Hippocampal formation (tissue), 2 donors: ENCODE data around the gene CPLX1.

Experiments
- DNase-seq, 2 donors: peaks; one replicate each; lab custom pipeline; 2025; lab: John Stamatoyannopoulos, UW

Gene CPLX1

DNA sequence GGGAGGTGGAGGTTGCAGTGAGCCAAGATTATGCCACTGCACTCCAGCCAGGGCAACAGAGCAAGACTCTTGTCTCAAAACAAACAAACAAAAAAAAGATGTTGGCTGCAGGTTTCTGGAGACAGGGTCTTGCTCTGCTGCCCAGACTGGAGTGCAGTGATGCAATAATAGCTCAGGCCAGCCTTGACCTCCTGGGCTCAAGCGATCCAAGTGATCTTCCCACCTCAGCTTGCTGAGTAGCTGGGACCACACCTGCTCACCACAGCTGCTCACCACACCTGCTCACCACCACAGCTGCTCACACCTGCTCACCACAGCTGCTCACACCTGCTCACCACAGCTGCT is 29.9 kb upstream of the CPLX1 start:
- DNase-seq = no peak

DNA sequence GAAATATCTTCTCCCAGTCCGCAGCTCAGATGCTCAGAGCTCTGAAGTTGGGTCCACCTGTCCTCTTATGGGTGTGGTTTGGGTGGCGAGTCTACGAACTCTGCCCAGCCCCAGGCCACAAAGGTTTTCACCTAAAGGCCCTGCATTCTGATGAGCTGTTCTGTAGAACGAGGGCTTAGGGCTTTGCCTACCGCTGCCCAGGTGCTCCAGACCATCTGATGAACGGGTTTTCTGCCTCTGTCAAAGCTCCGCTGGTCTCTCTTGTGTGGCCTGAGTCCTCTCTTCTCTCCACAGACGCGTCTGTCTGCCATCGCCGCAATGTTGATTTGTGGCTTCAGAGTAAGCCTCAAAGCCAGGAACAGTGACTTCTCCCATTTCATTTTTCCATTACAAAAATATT is 28.4 kb upstream of the CPLX1 start:
- DNase-seq = no peak

DNA sequence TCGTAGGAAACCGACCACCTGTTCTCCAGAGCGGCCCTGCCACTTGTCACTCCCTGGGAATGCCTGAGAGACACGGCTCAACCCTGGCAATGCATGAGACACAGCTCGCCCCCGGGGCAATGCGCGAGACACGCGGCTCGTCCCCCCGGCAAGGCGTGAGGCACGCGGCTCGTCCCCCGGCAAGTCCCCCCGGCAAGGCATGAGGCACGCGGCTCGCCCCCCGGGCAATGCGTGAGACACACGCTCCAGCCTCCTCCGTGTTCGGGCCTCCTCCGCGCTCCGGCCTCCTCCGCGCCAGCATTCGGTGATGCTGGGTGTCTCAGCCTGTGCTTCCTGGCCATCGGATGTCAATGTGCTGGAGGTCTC is 27.5 kb upstream of the CPLX1 start:
- DNase-seq = no peak

DNA sequence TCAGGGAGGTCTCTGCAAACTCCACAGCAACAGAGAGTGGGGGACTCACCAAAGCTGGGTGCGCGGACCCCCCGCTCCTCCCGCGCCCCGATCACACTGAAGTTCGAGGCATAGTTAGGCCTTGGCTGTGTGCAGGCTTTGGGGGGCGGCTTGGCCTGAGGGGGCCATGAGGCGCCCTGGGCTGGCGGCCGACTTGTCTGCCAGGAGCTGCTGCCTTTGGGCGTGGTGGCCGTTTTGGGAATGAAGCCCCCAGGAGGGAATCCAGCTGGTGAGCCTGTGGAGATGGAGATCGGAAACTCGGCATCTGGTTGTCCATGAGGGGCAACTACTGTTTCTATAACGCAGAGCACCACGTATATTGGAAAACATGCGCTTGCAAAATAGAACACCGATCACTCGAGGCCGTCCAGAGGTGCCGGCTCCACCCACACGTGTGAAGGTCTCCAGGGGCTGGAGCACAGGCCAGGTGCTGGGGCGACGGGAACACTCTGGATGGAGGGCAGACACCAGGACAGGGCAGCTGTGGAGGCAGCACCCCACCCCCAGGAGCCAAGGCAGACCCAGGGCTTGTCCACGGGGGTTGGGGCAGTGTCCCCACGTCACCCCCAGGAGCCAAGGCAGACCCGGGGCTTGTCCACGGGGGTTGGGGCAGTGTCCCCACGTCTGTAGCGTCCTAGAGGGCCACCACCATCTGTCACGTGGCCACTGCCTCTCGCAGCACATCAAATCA is 25.9 kb upstream of the CPLX1 start:
- no peak for DNase-seq

DNA sequence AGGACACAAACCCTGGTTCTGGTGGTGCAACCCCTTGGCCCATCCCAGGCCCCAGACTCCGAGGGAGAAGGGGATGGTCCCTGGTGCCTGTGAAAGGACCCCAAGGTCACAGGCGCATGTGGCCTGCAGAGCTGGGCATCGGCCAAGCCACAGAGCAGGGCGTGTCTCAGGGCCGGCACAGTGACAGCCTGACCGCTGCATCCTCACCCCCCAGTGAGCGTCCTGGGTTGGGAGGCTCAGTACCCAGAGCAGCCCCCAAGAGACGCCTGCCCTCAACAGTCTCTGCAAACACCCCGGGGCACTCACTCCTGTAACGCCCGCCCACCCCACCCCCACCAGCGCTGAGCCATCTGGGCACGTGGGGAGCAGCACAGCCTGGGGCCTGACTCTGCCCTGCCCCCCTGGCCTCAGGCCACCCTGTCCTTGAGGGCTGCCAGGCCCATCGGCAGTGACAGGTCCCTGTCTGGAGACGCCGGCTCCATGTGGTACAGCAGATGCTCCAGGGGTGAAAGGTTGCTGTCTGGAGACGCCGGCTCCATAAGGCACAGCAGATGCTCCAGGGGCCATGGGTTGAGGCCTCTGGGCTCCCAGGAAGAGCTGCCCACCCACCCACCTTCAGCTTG is 24.5 kb upstream of the CPLX1 start:
- no peak for DNase-seq

DNA sequence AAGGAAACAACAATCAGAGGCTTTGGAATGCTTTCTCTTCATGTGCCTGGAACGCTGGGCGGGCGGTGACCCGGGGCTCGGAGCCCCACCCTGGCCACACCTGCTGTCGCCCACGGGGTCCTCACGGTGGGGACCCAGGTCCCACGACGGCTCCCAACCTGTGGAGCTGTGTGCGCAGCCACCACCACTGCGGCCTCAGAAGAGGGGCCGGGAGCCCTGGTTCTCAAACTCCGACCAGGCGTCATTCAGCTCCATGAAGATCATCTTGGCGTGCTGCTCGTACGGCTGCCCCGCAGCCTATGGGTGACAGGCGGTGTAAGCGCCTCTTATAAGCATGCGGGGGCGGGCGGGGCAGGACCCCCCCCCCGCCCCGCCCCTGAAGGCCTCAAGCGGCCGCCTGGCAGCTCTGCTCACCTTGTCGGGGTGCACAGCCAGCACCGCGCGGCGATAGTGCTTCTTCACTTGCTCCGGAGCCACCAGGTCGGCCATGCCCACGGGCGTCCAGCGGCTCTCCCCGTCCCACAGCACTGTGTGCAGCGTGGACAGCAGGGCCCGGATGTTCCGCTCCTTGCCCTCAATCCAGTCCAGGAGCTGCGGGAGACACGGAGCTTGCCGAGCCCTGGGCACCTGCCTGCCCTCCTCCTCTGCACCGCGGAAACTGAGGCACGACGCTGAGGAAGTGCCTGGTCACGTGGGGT is 23.7 kb upstream of the CPLX1 start:
- no peak for DNase-seq

DNA sequence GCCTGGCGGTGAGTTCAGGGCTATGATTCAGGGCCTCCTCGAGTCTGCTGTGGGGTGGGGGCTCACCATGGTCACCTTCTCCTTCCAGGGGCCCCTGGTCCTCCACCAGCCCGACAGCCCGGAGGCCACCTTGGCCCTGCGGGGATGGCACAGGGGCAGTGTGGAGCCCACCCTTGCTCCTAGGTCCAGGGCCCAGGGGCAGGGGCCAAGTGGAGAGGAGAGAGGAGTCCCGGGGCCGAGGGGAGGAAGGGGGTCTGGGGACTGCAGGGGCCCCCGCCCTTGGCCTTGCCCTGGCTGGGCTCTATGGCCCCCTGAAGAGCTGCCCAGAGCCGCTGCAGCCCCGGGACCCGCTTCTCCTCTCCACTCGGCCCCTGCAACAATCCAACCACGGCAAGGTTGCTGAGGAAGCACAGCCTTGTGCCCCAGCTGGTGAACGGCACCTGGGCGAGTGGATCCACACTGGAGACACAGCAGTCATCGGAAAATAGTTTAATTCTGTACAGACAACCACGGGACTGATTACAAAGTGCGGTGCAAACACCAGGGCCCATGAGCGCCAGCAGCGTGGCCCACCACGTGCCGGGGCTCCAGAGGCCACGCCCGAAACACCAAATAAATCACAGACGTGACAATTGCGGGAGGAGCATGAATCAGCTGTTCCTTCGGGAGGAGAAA is 23.0 kb upstream of the CPLX1 start:
- no peak for DNase-seq

DNA sequence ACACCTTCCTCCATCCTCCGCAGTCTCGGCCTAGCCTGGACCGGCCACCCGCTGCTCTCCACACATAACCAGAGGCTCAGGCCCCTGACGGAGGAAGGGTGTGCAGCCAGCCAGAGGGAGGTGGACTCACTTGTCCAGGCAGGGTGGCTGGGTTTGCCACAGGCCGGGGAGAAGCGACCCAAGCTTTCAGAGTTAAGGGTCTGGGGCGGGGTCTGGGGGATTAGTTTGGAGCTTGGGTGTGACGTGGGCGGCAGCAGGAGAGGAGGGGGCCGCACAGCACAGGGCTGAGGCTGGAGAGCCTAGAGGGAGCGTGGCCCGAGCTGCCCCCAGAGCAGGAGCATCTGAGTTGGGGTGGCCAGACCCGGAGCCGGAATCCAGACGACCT is 22.4 kb upstream of the CPLX1 start:
- DNase-seq = no peak

DNA sequence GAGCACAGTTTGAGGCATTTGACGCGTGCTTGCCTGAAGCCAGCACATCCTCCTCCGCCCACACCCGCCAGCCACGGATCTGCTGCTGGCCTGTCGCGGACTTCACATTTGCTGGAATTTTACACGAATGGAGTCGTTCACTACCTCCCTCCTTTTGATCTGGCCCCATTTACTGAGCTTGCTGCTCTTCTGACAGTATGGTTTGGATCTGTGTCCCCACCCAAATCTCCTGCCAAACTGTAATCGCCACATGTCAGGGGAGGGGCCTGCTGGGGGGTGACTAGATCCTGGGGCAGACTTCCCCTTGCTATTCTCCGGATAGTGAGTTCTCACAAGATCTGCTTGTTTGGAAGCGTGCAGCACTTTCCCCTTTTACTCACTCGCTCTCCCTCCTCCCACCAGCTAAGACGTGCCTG is 19.9 kb upstream of the CPLX1 start:
- DNase-seq = no peak

DNA sequence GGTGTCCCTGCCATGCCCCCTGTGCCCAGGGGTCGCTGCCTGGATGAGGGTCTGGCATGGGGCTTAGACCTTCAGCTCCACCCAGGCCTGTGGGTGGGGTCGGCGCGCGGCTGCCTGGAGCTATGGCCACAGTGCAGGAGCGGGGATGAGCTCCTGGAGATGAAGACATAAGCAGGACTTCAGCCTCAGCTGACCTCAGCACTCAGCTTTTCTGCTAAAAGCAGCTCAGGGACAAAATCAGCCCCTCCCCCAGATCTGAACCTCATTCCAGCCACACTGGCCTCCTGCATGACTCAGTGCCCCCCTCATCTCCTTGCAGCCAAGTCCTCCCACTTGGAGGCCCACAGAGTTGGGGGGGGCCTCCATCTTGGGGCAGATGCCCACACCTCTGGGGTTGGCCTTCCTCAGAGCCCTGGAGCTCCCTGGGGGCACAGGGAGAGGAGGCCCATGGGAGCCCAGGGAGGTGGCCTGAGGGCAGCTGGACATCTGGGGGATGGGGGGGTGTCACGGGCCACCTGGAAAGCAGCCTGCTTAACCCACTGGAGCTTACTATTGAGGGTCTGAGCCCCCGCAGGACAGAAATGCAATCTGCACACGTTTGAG is 19.4 kb upstream of the CPLX1 start:
- DNase-seq = no peak

DNA sequence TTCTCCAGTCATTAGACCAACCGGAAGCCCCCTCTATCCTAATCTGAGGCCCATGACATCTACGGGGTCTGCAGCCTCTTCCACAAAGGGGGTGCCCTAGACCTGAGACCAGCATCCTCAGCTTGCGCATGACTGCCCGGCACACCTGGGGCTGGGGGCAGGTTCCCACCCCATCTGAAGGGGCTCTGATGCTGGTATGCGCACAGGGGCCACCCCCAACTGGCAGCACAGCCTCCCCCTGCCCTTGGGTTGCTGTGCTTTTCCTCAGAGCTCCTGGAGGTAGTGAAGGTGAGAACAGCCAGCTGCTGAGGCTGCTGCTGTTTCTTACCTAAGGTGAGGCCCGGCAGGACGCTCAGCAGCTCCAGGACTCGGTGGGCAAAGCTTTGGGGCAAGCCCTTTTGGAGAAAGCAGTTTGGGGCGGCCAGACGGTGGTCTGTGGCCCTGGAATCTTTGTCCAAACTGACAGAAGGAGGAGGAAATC is 18.9 kb upstream of the CPLX1 start:
- DNase-seq = no peak

DNA sequence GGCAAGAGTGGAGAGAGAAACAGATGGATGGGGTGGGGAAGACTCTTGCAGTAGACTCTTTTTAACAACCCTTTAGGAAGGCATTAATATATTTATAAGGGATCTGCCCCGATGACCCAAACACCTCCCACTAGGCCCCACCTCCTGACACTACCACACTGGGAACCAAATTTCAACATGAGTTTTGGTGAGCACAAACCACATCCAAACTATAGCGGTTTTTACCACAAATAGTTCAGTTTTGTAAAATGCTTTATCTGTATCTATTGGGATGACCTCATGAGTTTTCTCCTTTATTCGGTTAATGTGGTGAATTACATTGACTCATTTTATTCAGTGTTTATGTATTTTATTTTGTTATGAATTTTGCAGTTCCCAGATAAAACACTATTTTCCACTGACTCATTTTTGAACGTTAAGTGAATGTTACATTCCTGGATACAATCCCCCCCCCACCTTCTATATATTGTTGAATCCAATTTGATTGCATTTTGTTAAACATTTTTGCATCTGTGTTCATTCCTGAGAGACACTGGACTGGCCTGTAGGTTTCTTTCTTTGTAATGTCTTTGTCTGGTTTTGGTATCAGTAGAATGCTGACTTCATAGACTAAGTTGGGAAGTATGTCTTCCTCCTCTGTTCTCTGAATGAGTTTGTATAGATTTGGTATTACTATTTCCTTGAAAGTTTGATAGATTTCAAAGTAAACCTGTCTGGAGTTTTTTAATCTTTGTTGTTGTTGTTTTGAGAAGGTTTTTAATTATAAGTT is 13.9 kb upstream of the CPLX1 start:
- no peak for DNase-seq

DNA sequence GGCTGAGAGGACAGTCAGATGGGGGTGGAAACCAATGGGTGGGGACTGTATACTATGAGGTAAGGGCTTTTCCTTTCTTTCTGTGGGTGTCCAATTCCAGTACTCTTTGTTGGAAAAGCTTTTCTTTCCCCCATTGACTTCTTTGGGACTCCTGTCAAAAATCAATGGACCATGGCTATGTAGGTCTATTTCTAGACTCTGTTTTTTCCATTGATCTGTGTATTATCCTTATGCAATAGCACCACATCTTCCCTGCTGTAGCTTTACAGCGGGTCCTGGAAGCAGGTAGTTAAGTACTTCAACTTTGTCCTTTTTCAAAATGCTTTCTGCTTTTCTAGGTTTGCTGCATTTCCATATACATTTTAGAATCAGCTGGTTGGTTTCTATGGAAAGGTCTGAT is 11.8 kb upstream of the CPLX1 start:
- no peak for DNase-seq

DNA sequence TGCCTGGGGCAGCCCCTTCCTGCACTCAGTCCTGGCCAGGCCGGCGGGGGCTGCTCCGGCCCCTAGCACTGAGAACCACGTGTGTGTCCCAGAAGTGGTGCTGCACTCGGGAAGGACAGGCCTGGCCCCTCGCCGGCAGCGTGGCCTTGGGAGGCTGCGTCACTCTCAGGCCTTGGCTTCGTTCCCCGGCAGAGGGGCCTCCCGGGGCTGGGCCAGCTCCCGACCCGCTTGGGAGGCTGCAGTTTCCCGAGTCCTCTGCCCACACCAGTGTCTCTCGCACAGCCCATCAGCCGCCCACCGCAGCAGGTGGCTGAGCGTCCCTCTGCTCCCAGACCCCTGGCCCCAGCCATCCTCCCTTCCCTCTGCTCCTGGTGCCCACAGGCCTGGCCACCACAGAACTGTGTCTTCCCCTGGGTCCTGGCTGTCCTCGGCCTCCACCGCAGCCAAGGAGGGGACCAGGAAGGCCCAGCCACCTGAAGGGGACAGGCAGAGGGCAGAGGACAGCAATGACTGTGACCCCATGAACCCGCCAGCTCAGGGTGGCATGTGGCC is 10.9 kb upstream of the CPLX1 start:
- DNase-seq = no peak

DNA sequence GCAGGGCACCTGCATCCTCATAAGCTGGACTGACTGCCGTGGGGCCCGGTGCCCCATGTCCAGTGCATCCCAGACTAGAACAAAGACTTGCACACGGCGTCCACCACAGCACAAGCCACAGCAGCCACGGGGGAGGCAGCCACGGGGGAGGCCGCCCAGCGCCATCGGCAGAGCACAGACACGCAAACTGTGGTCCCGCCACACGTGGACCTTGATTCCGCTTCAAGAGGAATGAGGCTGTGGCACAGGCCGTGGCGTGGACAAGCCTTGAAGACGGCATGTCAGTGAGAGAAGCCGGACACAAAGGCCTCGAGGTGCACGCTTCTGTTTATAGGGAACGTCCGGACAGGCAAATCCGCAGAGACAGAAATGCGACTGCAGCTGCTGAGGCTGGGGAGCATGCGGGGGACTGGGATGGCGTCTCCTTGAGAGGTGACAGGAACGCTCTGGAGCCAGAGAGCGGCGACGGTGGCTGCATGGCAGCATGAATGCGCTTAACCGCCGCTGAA is 10.1 kb upstream of the CPLX1 start:
- DNase-seq = no peak

DNA sequence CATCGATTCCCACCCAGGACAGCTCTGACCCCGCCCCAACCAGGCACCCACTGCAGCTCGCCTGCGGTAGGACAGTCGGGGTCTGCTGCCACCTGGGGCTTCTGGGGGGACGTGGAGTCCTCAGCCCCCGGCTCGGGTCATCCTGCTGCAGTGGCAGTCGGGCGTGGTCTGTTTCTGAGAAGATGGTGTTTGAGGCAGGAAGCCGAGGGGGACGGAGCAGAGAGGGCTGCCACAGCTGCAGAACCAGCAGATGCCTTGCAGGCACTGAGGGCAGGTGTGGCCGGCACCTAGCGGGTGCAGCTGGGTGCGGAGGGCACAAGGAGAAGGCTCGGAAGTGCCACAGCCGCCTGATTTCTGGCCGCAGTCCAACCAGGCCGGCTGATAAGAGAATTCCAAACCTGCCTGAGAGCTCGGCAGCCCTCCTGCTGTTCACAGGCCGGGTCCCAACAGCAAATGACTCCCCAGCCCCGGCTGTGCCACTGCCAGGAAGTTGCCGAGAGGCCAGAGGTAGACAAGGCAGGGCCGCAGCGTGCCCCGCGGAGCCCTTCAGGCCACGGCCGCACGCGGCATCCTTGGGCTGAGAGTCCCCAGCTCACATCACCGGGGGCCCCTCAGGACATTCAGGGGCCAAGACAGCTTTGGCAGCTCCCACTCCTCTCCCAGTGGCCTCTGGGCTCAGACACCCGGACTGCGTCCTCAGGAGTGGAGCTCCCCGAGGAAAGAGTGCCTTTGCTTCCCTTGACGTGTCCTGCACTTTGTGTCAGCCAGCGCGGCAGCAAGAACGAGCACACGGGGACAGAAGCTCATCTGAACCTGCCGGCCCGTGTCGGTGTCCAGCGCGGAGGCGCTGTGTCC is 9.4 kb upstream of the CPLX1 start:
- no peak for DNase-seq

DNA sequence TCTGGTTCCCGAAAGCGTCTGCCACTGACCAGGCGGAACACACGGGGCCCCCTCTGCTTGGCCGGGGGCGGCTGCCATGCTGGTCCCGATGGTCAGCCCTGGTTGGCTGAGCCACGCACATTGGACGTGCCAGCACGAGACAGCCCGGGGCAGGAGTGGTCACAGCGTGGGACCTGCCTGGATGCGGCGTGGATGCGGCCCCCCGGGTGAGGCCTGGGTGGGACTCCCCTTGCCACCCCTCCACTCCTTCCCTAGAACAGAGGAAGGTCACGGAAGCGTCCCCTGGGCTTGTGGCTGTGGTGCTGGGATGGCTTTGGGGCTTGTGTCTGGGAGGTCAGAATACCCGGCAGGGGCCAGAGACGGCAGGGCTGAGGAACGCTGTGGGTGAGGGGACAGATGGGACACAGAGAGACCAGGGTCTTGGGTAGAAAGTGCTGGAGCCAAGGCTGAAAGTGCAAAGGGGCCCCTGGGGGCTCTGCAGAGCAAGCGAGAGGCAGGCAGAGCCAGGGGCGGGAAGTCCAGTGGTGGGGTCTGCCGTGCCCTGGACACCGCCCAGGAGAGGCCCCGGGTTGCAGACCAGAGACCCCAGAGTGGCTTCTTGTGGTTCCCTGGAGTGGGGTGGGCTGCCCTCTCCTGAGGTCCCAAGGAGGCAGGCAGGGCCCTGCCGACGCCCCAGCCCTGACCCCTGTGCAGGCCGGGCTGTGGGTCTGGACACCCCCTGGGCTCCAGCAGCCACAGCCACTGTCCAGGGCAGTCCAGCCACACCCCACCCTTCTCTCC is 8.6 kb upstream of the CPLX1 start:
- no peak for DNase-seq

DNA sequence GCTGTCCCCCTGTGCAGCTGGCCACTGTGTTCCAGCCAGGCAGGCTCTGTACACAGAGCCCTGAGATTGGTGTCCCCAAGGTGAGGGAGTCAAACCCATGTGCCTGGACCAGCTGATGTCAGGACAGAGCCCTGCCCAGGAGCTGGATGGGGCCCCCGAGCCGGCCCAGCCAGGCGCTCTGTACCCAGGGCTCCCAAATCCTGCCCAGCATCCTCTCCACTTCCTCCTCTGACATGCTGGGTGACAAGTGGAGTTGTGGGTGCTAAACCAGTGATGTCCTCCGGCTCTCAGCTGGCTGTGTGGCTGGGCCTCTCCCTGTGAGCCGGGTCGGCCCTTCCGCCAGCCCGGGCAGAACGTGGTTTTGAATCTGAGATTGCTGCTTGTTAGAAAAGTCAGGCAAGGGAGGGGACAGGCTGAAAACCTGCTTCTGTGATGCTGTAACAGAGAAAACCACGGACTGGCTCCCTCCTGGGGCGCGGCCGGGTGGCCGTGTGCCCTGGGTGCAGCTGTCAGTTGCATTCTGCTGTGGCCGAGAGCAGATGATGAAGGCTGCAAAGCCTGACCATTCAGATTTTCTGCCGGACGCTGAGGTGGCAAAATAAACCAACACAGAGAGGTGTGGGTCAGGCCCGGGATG is 7.9 kb upstream of the CPLX1 start:
- no peak for DNase-seq

DNA sequence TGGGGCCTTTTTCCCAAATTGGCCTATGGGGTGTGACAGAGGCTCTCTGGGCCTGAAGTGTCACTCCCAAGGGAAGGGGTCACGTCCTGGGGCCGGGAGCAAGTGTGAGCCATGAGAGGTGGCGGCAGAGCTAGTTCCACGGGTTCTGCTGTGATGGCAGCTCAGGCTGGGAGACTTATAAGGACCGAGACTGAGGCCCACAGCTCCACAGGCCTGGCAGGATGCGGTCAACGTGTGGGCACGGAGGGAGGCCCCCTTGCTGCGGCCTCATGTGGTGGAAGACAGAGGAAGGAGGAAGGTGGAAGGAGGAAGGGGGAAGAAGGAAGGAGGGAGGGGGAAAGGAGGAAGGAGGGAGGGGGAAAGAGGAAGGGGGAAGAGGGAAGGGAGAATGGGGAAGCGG is 7.2 kb upstream of the CPLX1 start:
- no peak for DNase-seq
